Epithelial cell of esophagus (primary cell): ENCODE results near the gene NBPF3.

ENCODE experiments used
- DNase-seq: peaks from one replicate; pipeline ENCODE4 v3.0.0; 2010; ENCODE audit warnings: low read depth
- H3K4me3 ChIP-seq: 2 replicates; pipeline ENCODE4 v1.5.1; 2011; ENCODE audit warnings: mild to moderate bottlenecking, low read length, control low read depth
- CTCF ChIP-seq: IDR thresholded peaks from 2 replicates; pipeline ENCODE4 v1.5.1; 2011; ENCODE audit warnings: low read depth, mild to moderate bottlenecking, low read length, control low read depth, inconsistent platforms; ENCODE audit not compliant: insufficient read depth; ENCODE audit errors: missing control alignments

Gene NBPF3

DNA sequence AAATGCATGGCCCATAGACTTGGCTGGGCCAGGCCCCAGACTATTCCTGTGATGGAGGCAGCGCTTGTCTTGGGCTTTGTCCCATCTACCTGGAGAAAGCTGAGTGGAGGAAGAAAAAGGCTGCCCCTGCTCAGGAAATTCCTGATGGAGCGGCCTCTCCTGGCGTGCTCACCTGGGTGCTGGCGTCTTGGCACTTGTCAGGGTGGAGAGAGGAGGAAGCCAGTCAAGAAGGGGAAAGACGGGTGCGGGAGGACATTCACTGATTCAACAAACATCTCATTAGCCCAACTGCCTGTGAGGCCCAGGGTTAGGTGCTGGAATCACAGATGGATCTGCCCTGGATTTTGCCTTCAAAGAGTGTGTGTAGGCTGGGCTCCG is 85.4 kb downstream of the NBPF3 start:
- H3K4me3 ChIP-seq, result no peak overlapping the region
- TF ChIP-seq CTCF, result no peak
- no peak for DNase-seq

DNA sequence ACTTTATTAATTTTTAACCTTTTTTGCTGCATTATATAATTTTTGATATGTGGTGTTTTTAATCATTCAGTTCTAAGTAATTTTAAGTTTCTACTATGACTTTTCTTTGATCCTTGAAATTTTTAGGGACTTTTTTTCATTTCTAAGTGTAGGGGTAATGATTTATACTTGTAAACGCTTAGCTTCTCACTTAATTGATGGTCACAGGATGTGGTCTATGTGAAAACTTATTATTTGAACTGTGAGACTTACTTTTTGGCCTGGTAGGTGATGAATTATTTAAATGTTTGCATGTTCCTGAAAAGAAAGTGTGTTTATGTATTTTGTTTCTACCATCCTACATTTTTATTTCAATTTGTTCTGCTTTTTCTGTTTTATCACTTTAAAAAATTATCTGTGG is 86.5 kb downstream of the NBPF3 start:
- no peak overlapping the region for H3K4me3 ChIP-seq
- TF ChIP-seq CTCF, result no peak
- no peak for DNase-seq

DNA sequence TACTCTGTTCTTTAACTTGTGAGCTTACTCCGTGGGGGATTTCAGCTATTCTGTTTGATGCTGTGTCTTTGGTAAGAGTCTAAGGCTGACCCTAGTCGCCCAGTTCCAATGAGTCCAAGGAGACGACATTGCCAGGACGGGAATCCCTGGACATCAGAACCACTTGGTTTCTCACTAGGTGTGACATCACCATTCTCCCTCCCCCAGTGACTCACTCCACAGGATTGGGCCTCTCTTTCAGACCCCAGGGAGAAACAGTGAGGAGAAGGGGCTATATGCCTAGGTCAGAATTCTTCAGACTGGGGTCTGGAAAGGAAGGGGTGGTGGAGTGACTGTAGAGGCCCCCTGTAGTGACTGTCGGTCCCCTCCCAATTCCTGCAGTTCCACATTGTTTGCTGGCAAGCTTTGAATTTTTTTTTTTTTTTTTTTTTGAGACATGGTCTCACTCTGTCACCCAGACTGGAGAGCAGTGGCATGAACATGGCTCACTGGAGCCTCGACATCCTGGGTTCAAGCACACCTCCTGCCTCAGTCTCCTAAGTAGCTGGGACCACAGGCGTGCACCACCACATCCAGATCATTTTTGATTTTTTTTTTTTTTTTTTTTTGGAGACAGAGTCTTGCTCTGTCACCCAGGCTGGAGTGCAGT is 90.6 kb downstream of the NBPF3 start:
- H3K4me3 ChIP-seq, result no peak overlapping the region
- no peak for TF ChIP-seq CTCF
- DNase-seq, result no peak

DNA sequence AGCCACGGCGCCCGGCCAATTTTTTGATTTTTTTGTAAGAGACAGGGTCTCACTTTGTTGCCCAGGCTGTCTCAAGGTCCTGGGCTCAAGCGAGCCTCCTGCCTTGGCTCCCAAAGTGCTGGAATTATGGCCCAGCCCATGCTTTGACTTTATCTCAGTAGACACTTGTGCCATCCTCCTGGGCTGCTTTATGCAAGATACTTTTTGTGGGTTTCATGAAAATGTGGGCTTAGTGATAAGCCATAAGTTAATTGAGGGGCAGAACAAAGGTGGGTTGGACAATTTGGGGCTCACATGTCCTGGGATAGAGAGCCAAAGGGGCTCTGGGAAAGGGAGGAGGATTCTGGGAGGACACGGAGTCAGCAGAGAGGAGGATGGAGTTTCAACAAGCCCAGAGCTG is 91.3 kb downstream of the NBPF3 start:
- no peak for TF ChIP-seq CTCF
- no peak overlapping the region for H3K4me3 ChIP-seq
- no peak for DNase-seq

DNA sequence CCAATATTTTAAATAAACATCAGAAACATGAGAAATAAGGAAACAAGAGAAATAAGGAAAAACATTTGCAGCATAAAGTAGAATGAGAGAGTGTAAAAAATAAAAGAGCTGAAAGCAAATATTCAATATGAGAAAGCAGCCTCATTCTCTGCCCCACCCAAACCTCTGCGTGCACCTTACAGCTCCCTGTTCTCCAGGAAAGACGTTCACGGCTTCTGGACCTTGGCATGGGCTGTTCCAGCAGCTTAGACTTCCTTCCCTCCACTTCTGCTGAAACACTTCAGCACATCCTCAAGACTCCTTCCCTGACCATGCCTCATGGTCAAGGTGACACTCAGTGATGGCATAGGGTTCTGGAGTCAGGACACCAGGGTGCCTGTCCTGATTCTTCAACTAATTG is 92.6 kb downstream of the NBPF3 start:
- H3K4me3 ChIP-seq, result no peak overlapping the region
- no peak for DNase-seq
- TF ChIP-seq CTCF, result no peak

GRCh38 chr1:21532992-21533534 is 93.1 kb downstream of the NBPF3 start:
- H3K4me3 ChIP-seq, result no peak overlapping the region
- DNase-seq, result no peak
- TF ChIP-seq CTCF, result no peak

DNA sequence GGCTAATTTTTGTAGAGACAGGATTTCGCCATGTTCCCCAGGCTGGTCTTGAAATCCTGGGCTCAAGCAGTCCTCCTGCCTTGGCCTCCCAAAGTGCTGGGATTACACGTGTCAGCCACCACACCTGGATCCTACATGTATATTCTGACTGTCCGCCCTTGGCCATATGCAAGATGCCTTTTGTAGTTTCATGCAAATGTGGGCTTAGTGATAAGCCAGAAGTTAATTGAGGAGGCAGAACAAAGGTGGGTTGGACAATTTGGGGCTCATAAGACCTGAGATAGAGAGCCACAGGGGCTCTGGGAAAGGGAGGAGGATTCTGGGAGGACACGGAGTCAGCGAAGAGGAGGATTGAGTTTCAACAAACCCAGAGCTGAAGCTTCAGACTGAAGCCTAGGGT is 94.2 kb downstream of the NBPF3 start:
- H3K4me3 ChIP-seq, result no peak overlapping the region

More for the DNA sequence above, 94.2 kb downstream of the NBPF3 start:
- no peak for TF ChIP-seq CTCF
- no peak for DNase-seq
